ENCODE results near the gene SLC11A2. TPM values are rescaled to one million over a fixed set of nuclear protein-coding genes. Genes with fewer than 3 reads are reported as not detected.

SLC11A2 gene
- total RNA-seq, 1 donor from 2014 or later: 40.0 TPM

GRCh38 chr12:51000245-51000644 is 25.9 kb downstream of the SLC11A2 start:
- no peaks in the 10 kb centered on the region for H3K9me3 Mint-ChIP-seq (ENCODE audit: unreplicated experiment)
- H3K9me3 ChIP-seq (ENCODE audit: insufficient read depth, low read depth, low read length): no peaks in the 10 kb centered on the region
- no peaks in the 10 kb centered on the region for H3K27me3 Mint-ChIP-seq (ENCODE audit: low read depth, unreplicated experiment)
- H3K4me1 ChIP-seq (ENCODE audit: insufficient read depth, low read length): peaks cover 5% of the 10 kb centered on the region
- peaks cover 8% of the 10 kb centered on the region for H3K36me3 ChIP-seq (ENCODE audit: insufficient read depth, low read length)
- peak; percentile 67 for DNase-seq (ENCODE audit: low read depth)
- no peak overlapping the region for H3K4me3 Mint-ChIP-seq (ENCODE audit: unreplicated experiment)
- H3K9ac ChIP-seq (ENCODE audit: low read length): no peak overlapping the region
- no peak overlapping the region for H3K27ac Mint-ChIP-seq (ENCODE audit: unreplicated experiment)
- H3K79me2 ChIP-seq (ENCODE audit: insufficient read depth, low read length): no peaks in the 10 kb centered on the region
- no peak overlapping the region for H2AFZ ChIP-seq (ENCODE audit: low read depth, low read length)
- H3K4me1 Mint-ChIP-seq (ENCODE audit: low read depth, unreplicated experiment): peaks cover 6% of the 10 kb centered on the region
- H4K20me1 ChIP-seq (ENCODE audit: insufficient read depth, low read length): no peaks in the 10 kb centered on the region
- peaks cover 25% of the 10 kb centered on the region for H3K36me3 Mint-ChIP-seq (ENCODE audit: low read depth, unreplicated experiment)
- H3K4me2 ChIP-seq (ENCODE audit: low read length): no peak overlapping the region
- H3K27ac ChIP-seq (ENCODE audit: low read depth, low read length): no peak overlapping the region
- H3K4me3 ChIP-seq (ENCODE audit: insufficient read depth, low read depth, low read length): no peak overlapping the region
- no peaks in the 10 kb centered on the region for H3K27me3 ChIP-seq (ENCODE audit: insufficient read depth, low read length)
- TF ChIP-seq, protein P1, sequence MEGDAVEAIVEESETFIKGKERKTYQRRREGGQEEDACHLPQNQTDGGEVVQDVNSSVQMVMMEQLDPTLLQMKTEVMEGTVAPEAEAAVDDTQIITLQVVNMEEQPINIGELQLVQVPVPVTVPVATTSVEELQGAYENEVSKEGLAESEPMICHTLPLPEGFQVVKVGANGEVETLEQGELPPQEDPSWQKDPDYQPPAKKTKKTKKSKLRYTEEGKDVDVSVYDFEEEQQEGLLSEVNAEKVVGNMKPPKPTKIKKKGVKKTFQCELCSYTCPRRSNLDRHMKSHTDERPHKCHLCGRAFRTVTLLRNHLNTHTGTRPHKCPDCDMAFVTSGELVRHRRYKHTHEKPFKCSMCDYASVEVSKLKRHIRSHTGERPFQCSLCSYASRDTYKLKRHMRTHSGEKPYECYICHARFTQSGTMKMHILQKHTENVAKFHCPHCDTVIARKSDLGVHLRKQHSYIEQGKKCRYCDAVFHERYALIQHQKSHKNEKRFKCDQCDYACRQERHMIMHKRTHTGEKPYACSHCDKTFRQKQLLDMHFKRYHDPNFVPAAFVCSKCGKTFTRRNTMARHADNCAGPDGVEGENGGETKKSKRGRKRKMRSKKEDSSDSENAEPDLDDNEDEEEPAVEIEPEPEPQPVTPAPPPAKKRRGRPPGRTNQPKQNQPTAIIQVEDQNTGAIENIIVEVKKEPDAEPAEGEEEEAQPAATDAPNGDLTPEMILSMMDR (IDR thresholded peaks at IDR 0.05; ENCODE audit: insufficient read depth, low read depth, low read length): no peak
- no peak for TF ChIP-seq EZH2 (IDR thresholded peaks at IDR 0.05; ENCODE audit: insufficient read depth, low read length)
- no peak for FAIRE-seq

DNA sequence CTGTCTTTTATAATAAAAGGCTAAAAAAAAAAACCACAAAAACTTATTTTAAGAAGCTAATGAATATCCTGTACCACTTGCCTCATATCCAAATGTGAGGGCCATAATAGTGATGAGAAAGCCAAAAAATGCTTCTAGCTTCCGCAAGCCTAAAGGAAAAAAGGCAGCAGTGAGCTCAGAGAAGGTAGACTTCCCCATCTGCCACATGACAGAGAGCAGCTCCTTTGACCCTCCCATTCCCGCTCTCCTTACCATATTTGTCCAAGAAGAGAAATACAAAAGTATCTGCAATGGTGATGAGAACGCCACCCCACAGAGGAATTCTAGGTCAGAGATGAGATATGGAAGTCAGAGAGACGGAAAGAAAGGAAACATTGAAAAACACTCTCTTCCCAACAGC is 27.1 kb downstream of the SLC11A2 start:
- Histone ChIP-seq H3K9ac (ENCODE audit: low read length) (no peak overlapping the region), H3K9me3 (ENCODE audit: insufficient read depth, low read depth, low read length) (no peaks in the 10 kb centered on the region), H3K27me3 (ENCODE audit: insufficient read depth, low read length) (no peaks in the 10 kb centered on the region), H3K36me3 (ENCODE audit: insufficient read depth, low read length) (peaks cover 7% of the 10 kb centered on the region), H2AFZ (ENCODE audit: low read depth, low read length) (no peak overlapping the region), H3K27ac (ENCODE audit: low read depth, low read length) (no peak overlapping the region), H3K4me3 (ENCODE audit: insufficient read depth, low read depth, low read length) (no peak overlapping the region), H3K4me2 (ENCODE audit: low read length) (no peak overlapping the region), H3K79me2 (ENCODE audit: insufficient read depth, low read length) (no peaks in the 10 kb centered on the region), H4K20me1 (ENCODE audit: insufficient read depth, low read length) (no peaks in the 10 kb centered on the region), H3K4me1 (ENCODE audit: insufficient read depth, low read length) (peaks cover 5% of the 10 kb centered on the region)
- peaks cover 26% of the 10 kb centered on the region for H3K36me3 Mint-ChIP-seq (ENCODE audit: low read depth, unreplicated experiment)
- H3K4me3 Mint-ChIP-seq (ENCODE audit: unreplicated experiment): no peak overlapping the region
- H3K4me1 Mint-ChIP-seq (ENCODE audit: low read depth, unreplicated experiment): peaks cover 6% of the 10 kb centered on the region
- DNase-seq (ENCODE audit: low read depth) (no peak), FAIRE-seq (no peak)
- H3K27me3 Mint-ChIP-seq (ENCODE audit: low read depth, unreplicated experiment): no peaks in the 10 kb centered on the region
- no peaks in the 10 kb centered on the region for H3K9me3 Mint-ChIP-seq (ENCODE audit: unreplicated experiment)
- TF ChIP-seq, protein P1 (IDR thresholded peaks at IDR 0.05; ENCODE audit: insufficient read depth, low read depth, low read length): no peak
- TF ChIP-seq EZH2 (IDR thresholded peaks at IDR 0.05; ENCODE audit: insufficient read depth, low read length): no peak
- H3K27ac Mint-ChIP-seq (ENCODE audit: unreplicated experiment): no peak overlapping the region

- DNase-seq (ENCODE audit: low read depth): no peak
- no peak overlapping the region for H3K27ac Mint-ChIP-seq (ENCODE audit: unreplicated experiment)
- Histone ChIP-seq H3K27me3 (ENCODE audit: insufficient read depth, low read length) (no peaks in the 10 kb centered on the region), H3K4me2 (ENCODE audit: low read length) (no peak overlapping the region), H3K27ac (ENCODE audit: low read depth, low read length) (no peak overlapping the region), H3K4me3 (ENCODE audit: insufficient read depth, low read depth, low read length) (no peak overlapping the region), H3K9ac (ENCODE audit: low read length) (no peak overlapping the region), H3K4me1 (ENCODE audit: insufficient read depth, low read length) (no peaks in the 10 kb centered on the region), H2AFZ (ENCODE audit: low read depth, low read length) (no peak overlapping the region), H3K9me3 (ENCODE audit: insufficient read depth, low read depth, low read length) (no peaks in the 10 kb centered on the region), H4K20me1 (ENCODE audit: insufficient read depth, low read length) (no peaks in the 10 kb centered on the region), H3K36me3 (ENCODE audit: insufficient read depth, low read length) (peaks cover 23% of the 10 kb centered on the region), H3K79me2 (ENCODE audit: insufficient read depth, low read length) (no peaks in the 10 kb centered on the region)
- TF ChIP-seq, protein P1 (IDR thresholded peaks at IDR 0.05; ENCODE audit: insufficient read depth, low read depth, low read length): no peak
- TF ChIP-seq EZH2 (IDR thresholded peaks at IDR 0.05; ENCODE audit: insufficient read depth, low read length): no peak
- H3K36me3 Mint-ChIP-seq (ENCODE audit: low read depth, unreplicated experiment): peaks cover 33% of the 10 kb centered on the region
- no peaks in the 10 kb centered on the region for H3K9me3 Mint-ChIP-seq (ENCODE audit: unreplicated experiment)
- no peak overlapping the region for H3K4me3 Mint-ChIP-seq (ENCODE audit: unreplicated experiment)
- peaks cover 7% of the 10 kb centered on the region for H3K4me1 Mint-ChIP-seq (ENCODE audit: low read depth, unreplicated experiment)
- FAIRE-seq: no peak
- no peaks in the 10 kb centered on the region for H3K27me3 Mint-ChIP-seq (ENCODE audit: low read depth, unreplicated experiment)
These were observed 33.4 kb downstream of the SLC11A2 start for GRCh38 chr12:50992819-50993218.

Data from astrocyte (in vitro differentiated cells and primary cell).